ENCODE data around the gene NEDD9. TPM values are rescaled to one million over a fixed set of nuclear protein-coding genes. Genes with fewer than 3 reads are reported as not detected.

Gene NEDD9
- total and polyA plus RNA-seq, 2 of the 13 experiments (the other 11 are each of a cell fraction or from before 2014, with no cell fraction given), result 27.1 to 389 TPM

- TF ChIP-seq GMEB2 (CRISPR knock-in tag; IDR thresholded peaks at IDR 0.05; ENCODE audit: low read depth) (no peak), PCBP2 (optimal IDR thresholded peaks at IDR 0.05; ENCODE audit: low read depth, low read length, poor library complexity, severe bottlenecking) (no peak), ZNF256 (CRISPR knock-in tag; conservative IDR thresholded peaks at IDR 0.05) (no peak), RORA (CRISPR knock-in tag; IDR thresholded peaks at IDR 0.05) (no peak), PHF20 (CRISPR knock-in tag; IDR thresholded peaks at IDR 0.05) (no peak), ZNF136 (CRISPR knock-in tag; IDR thresholded peaks at IDR 0.05; ENCODE audit: low read depth) (peak; percentile 92; the same call in 1 of the 2 replicates), ZBTB1 (CRISPR knock-in tag; IDR thresholded peaks at IDR 0.05; ENCODE audit: borderline replicate concordance) (no peak), SAFB2 (CRISPR knock-in tag; IDR thresholded peaks at IDR 0.05; ENCODE audit: borderline replicate concordance, low read depth) (no peak; the same call in 1 of the 2 replicates), CSRNP2 (CRISPR knock-in tag; conservative IDR thresholded peaks at IDR 0.05; ENCODE audit: low read depth) (no peak), ARID4A (CRISPR knock-in tag; IDR thresholded peaks at IDR 0.05; ENCODE audit: borderline replicate concordance) (peak; percentile 51; the same call in 1 of the 2 replicates), ZNF549 (CRISPR knock-in tag; IDR thresholded peaks at IDR 0.05) (peak; percentile 100), IRF1 (CRISPR knock-in tag; IDR thresholded peaks at IDR 0.05; ENCODE audit: low read depth) (no peak), MXI1 (IDR thresholded peaks at IDR 0.05; ENCODE audit: borderline replicate concordance, low read depth, low read length) (no peak), ZNF354B (CRISPR knock-in tag; IDR thresholded peaks at IDR 0.05) (no peak), TBP (CRISPR knock-in tag; IDR thresholded peaks at IDR 0.05) (no peak), PAXIP1 (CRISPR knock-in tag; conservative IDR thresholded peaks at IDR 0.05) (peak; percentile 87)
Observed at GRCh38 chr6:11202513-11203305, 29.8 kb downstream of the NEDD9 start (continued).

Data from HepG2 (cell line).